ENCODE data around the gene RAD51B. TPM values are rescaled to one million over a fixed set of nuclear protein-coding genes. Genes with fewer than 3 reads are reported as not detected.

Gene RAD51B
- total and polyA plus RNA-seq, 2 of the 13 experiments (the other 11 are each of a cell fraction or from before 2014, with no cell fraction given): 7.0 to 9.5 TPM

DNA sequence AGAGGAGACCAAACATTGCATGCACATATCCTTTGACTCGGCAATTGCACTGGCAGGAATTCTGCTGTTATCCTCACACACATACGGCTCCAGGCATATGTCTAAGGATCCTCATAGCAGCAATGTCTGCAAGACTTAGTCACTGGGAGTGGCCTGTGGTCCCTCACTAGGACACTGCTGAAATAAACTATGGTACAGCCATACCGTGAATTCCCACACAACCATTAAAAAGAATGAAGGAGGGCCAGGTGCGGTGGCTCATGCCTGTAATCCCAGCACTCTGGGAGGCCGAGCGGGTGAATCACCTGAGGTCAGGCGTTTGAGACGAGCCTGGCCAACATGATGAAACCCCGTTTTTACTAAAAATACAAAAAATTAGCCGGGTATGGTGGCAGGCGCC is 868.2 kb downstream of the RAD51B start:
- no TSS peak for BruUV-seq (replicated peaks)
- intact Hi-C loops (cut with micrococcal nuclease; ENCODE audit: unreplicated experiment): no loop called here
- Histone ChIP-seq H3K4me2 (ENCODE audit: low read depth, low read length) (no peak overlapping the region), H3K36me3 (replicated peaks in 1 of 2; ENCODE audit: control insufficient read depth in 1 of 2, insufficient read depth in 2 of 2, low read length in 2 of 2) (no peaks in the 10 kb centered on the region), H3K27ac (ENCODE audit: extremely low read length, insufficient read depth, low read length) (no peak overlapping the region), H4K20me1 (ENCODE audit: insufficient read depth, low read length) (no peaks in the 10 kb centered on the region), H3K4me3 (replicated peaks in 1 of 3; ENCODE audit: insufficient read depth in 1 of 3, low read depth in 2 of 3, low read length in 3 of 3) (no peak overlapping the region), H3K4me1 (ENCODE audit: insufficient read depth, low read length) (peaks cover 45% of the 10 kb centered on the region), H2AFZ (ENCODE audit: low read length) (no peak overlapping the region), H3K9ac (ENCODE audit: insufficient read depth, low read depth, low read length) (no peak overlapping the region), H3K79me2 (ENCODE audit: insufficient read depth, low read length) (no peaks in the 10 kb centered on the region), H3K9me3 (ENCODE audit: low read length) (peaks cover 4% of the 10 kb centered on the region; the same call in 1 of the 2 replicates), H3K27me3 (ENCODE audit: control insufficient read depth in 1 of 2, insufficient read depth in 2 of 2, low read length in 2 of 2) (peaks cover 0 to 51% of the 10 kb centered on the region in 2 experiments; a peak in 4 of 5 replicates)
- CTCF ChIA-PET (ENCODE audit: low intra/inter-chr PET ratio, low total read pairs): no interaction called here
- no peak for DNase-seq (ENCODE audit: low spot score)
- in situ Hi-C loops (cut with HindIII; ENCODE audit: extremely low pct_ligation_motif_present, low pct_unique_long_range_greater_than_20kb): no loop called here
- FAIRE-seq: no peak
- TF ChIP-seq ZNF12 (CRISPR knock-in tag; IDR thresholded peaks at IDR 0.05) (no peak), WIZ (CRISPR knock-in tag; IDR thresholded peaks at IDR 0.05) (no peak), MED13 (CRISPR knock-in tag; IDR thresholded peaks at IDR 0.05) (no peak), MBD4 (IDR thresholded peaks at IDR 0.05; ENCODE audit: borderline replicate concordance, low read length) (no peak), ZMYM4 (CRISPR knock-in tag; IDR thresholded peaks at IDR 0.05) (no peak), ZNF674 (CRISPR knock-in tag; IDR thresholded peaks at IDR 0.05; ENCODE audit: low read depth) (no peak), ISL2 (CRISPR knock-in tag; IDR thresholded peaks at IDR 0.05) (no peak), ZNF768 (CRISPR knock-in tag; IDR thresholded peaks at IDR 0.05) (no peak), SOX6 (IDR thresholded peaks at IDR 0.05) (no peak), SOX6 (CRISPR knock-in tag; IDR thresholded peaks at IDR 0.05) (no peak)
- TF ChIP-seq, protein P1, sequence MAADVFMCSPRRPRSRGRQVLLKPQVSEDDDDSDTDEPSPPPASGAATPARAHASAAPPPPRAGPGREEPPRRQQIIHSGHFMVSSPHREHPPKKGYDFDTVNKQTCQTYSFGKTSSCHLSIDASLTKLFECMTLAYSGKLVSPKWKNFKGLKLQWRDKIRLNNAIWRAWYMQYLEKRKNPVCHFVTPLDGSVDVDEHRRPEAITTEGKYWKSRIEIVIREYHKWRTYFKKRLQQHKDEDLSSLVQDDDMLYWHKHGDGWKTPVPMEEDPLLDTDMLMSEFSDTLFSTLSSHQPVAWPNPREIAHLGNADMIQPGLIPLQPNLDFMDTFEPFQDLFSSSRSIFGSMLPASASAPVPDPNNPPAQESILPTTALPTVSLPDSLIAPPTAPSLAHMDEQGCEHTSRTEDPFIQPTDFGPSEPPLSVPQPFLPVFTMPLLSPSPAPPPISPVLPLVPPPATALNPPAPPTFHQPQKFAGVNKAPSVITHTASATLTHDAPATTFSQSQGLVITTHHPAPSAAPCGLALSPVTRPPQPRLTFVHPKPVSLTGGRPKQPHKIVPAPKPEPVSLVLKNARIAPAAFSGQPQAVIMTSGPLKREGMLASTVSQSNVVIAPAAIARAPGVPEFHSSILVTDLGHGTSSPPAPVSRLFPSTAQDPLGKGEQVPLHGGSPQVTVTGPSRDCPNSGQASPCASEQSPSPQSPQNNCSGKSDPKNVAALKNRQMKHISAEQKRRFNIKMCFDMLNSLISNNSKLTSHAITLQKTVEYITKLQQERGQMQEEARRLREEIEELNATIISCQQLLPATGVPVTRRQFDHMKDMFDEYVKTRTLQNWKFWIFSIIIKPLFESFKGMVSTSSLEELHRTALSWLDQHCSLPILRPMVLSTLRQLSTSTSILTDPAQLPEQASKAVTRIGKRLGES (CRISPR knock-in tag; IDR thresholded peaks at IDR 0.05; ENCODE audit: borderline replicate concordance): no peak
- TF ChIP-seq, protein P2, sequence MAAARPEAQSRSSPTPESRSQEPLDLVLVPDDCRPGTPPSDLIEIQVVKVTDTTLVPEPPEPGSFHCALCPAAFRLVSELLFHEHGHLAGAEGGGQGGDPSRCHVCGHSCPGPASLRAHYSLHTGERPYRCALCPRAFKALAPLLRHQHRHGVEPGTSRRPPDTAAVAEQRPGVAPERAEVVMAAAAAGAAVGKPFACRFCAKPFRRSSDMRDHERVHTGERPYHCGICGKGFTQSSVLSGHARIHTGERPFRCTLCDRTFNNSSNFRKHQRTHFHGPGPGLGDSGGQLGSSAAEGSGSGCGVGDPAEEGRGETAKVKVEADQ (CRISPR knock-in tag; IDR thresholded peaks at IDR 0.05; ENCODE audit: borderline replicate concordance): no peak
- TF ChIP-seq, protein P3, sequence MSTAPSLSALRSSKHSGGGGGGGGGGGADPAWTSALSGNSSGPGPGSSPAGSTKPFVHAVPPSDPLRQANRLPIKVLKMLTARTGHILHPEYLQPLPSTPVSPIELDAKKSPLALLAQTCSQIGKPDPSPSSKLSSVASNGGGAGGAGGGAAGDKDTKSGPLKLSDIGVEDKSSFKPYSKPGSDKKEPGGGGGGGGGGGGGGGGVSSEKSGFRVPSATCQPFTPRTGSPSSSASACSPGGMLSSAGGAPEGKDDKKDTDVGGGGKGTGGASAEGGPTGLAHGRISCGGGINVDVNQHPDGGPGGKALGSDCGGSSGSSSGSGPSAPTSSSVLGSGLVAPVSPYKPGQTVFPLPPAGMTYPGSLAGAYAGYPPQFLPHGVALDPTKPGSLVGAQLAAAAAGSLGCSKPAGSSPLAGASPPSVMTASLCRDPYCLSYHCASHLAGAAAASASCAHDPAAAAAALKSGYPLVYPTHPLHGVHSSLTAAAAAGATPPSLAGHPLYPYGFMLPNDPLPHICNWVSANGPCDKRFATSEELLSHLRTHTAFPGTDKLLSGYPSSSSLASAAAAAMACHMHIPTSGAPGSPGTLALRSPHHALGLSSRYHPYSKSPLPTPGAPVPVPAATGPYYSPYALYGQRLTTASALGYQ (CRISPR knock-in tag; IDR thresholded peaks at IDR 0.05): no peak
- 39% methylated on average over 11 of the region's 11 CpGs for WGBS (ENCODE audit: low lambda C conversion rate)
- ATAC-seq: no peak
- POLR2A ChIA-PET: no interaction called here

Data from HepG2 (cell line).